SK-N-SH (cell line): ENCODE data around the gene RGS7BP. TPM values are rescaled to one million over a fixed set of nuclear protein-coding genes. Genes with fewer than 3 reads are reported as not detected.

Source experiments
- CTCF ChIA-PET: fragments of 300-600, 350-600 bp; formaldehyde crosslinking; extraction: SDS; loops from one replicate; lab custom pipeline; 2021; lab: Yijun Ruan, JAX
- POLR2A ChIA-PET: fragments of 350-600 bp; sonication (Branson Sonifier 250); formaldehyde crosslinking; extraction: SDS; loops from one replicate; lab custom pipeline; 2020; ENCODE audit warnings: antibody characterized with exemption, inconsistent platforms; lab: Yijun Ruan, JAX
- DNase-seq: peaks from one replicate; pipeline ENCODE4 v3.0.0; 2012
- H2AFZ ChIP-seq: fragments of 200-600 bp; sonication (generic); 2 replicates; pipeline ENCODE4 v1.8.1; 2016; ENCODE audit warnings: antibody characterized with exemption, mild to moderate bottlenecking, low read depth
- H3F3A ChIP-seq: fragments of 200-600 bp; sonication (generic); replicated peaks from 2 replicates; pipeline ENCODE3; 2016; ENCODE audit warnings: antibody characterized with exemption, mild to moderate bottlenecking; ENCODE audit not compliant: insufficient read depth
- H3K27ac ChIP-seq, 2 experiments: fragments of 200-500 bp in 1 of 2; fragments of 200-600 bp in 1 of 2; sonication (Bioruptor generic) in 1 of 2; sonication (generic), shearing (Covaris generic) in 1 of 2; 2 replicates each; pipeline versions ENCODE4 v1.5.1 to v1.6.1; 2014 to 2016; ENCODE audit warnings: low read depth in 2 of 2, inconsistent platforms in 1 of 2, low read length in 1 of 2, mild to moderate bottlenecking in 1 of 2, mixed read lengths in 1 of 2
- H3K27me3 ChIP-seq: fragments of 200-600 bp; sonication (generic), shearing (Covaris generic); 2 replicates; pipeline ENCODE4 v1.6.1; 2016; ENCODE audit warnings: mixed run types; ENCODE audit not compliant: insufficient read depth
- H3K36me3 ChIP-seq, 2 experiments: fragments of 200-500 bp in 1 of 2; fragments of 200-600 bp in 1 of 2; sonication (Bioruptor generic) in 1 of 2; sonication (generic) in 1 of 2; replicated peaks in 1 of 2; 2 replicates each; pipeline versions ENCODE3 to v1.5.1; 2014 to 2016; ENCODE audit warnings: low read length in 1 of 2, mild to moderate bottlenecking in 1 of 2; ENCODE audit not compliant: insufficient read depth in 2 of 2, control insufficient read depth in 1 of 2
- H3K4me1 ChIP-seq, 2 experiments: fragments of 200-500 bp in 1 of 2; fragments of 200-600 bp in 1 of 2; sonication (Bioruptor generic) in 1 of 2; sonication (generic), shearing (Covaris generic) in 1 of 2; 2 replicates each; pipeline versions ENCODE4 v1.5.1 to v1.6.1; 2014 to 2016; ENCODE audit warnings: low read depth in 1 of 2, low read length in 1 of 2, mixed run types in 1 of 2; ENCODE audit not compliant: insufficient read depth in 2 of 2, control insufficient read depth in 1 of 2
- H3K4me2 ChIP-seq: fragments of 200-600 bp; sonication (generic), shearing (Covaris generic); 2 replicates; pipeline ENCODE4 v1.6.1; 2017; ENCODE audit warnings: mixed run types
- H3K4me3 ChIP-seq, 2 experiments: fragments of 200-500 bp in 1 of 2; fragments of 200-600 bp in 1 of 2; sonication (Bioruptor generic) in 1 of 2; sonication (generic), shearing (Covaris generic) in 1 of 2; 2 replicates each; pipeline versions ENCODE4 v1.5.1 to v1.8.1; 2014 to 2016; ENCODE audit warnings: low read depth in 2 of 2, inconsistent platforms in 1 of 2, low read length in 1 of 2, mild to moderate bottlenecking in 1 of 2, mixed read lengths in 1 of 2, moderate library complexity in 1 of 2
- H3K79me2 ChIP-seq: fragments of 200-600 bp; sonication (generic); 2 replicates; pipeline ENCODE4 v1.8.1; 2017; ENCODE audit warnings: mild to moderate bottlenecking; ENCODE audit not compliant: insufficient read depth
- H3K9ac ChIP-seq: fragments of 200-600 bp; sonication (generic); 2 replicates; pipeline ENCODE4 v1.6.1; 2017; ENCODE audit warnings: mixed run types
- H3K9me2 ChIP-seq: fragments of 200-600 bp; sonication (generic); 2 replicates; pipeline ENCODE4 v1.6.1; 2017; ENCODE audit warnings: mixed run types
- H3K9me3 ChIP-seq: fragments of 200-600 bp; sonication (generic); 2 replicates; pipeline ENCODE4 v1.6.1; 2017; ENCODE audit warnings: mixed run types, mild to moderate bottlenecking, moderate library complexity
- H4K20me1 ChIP-seq: fragments of 200-600 bp; sonication (generic); 2 replicates; pipeline ENCODE4 v1.6.1; 2017; ENCODE audit warnings: mild to moderate bottlenecking, mixed run types; ENCODE audit not compliant: insufficient read depth
- CHD2 ChIP-seq: fragments of 150-350 bp; IDR thresholded peaks from 2 replicates; pipeline ENCODE4 v1.6.1; 2018; ENCODE audit warnings: low read length; ENCODE audit not compliant: partially characterized antibody
- ELF1 ChIP-seq: IDR thresholded peaks from 2 replicates; pipeline ENCODE4 v1.4.0; 2012
- EP300 ChIP-seq, 2 experiments: IDR thresholded peaks; 2 replicates each; pipeline versions ENCODE4 v1.4.0 to v1.6.1; 2012; ENCODE audit warnings: borderline replicate concordance in 1 of 2, low read depth in 1 of 2, low read length in 1 of 2
- EZH2phosphoT487 ChIP-seq: fragments of 200-600 bp; sonication (generic); IDR thresholded peaks from 2 replicates; pipeline ENCODE4 v1.6.1; 2017; ENCODE audit warnings: low read depth, mixed run types, mild to moderate bottlenecking, antibody characterized with exemption, moderate library complexity, borderline replicate concordance
- GATA2 ChIP-seq: sonication (generic); formaldehyde crosslinking; IDR thresholded peaks from 2 replicates; pipeline ENCODE4 v1.5.0; 2020; ENCODE audit warnings: mild to moderate bottlenecking, missing genetic modification reagents
- MEF2A ChIP-seq: IDR thresholded peaks from 2 replicates; pipeline ENCODE4 v1.4.0; 2012; ENCODE audit warnings: low read depth, borderline replicate concordance
- MXI1 ChIP-seq: IDR thresholded peaks from 2 replicates; pipeline ENCODE4 v1.6.1; 2012; ENCODE audit warnings: mild to moderate bottlenecking, low read depth, low read length, improper control_type of control experiment
- NRF1 ChIP-seq: IDR thresholded peaks from 2 replicates; pipeline ENCODE4 v1.6.1; 2012; ENCODE audit warnings: low read depth, mild to moderate bottlenecking, low read length
- RAD21 ChIP-seq: IDR thresholded peaks from 2 replicates; pipeline ENCODE4 v1.6.1; 2012; ENCODE audit warnings: mild to moderate bottlenecking, low read length
- SMC3 ChIP-seq: IDR thresholded peaks from 2 replicates; pipeline ENCODE4 v1.6.1; 2012; ENCODE audit warnings: low read depth, low read length, improper control_type of control experiment
- TAF1 ChIP-seq: IDR thresholded peaks from 2 replicates; pipeline ENCODE4 v1.6.1; 2012; ENCODE audit warnings: low read depth, mild to moderate bottlenecking, low read length, moderate library complexity, borderline replicate concordance
- WGBS: methylation state at CpG from one replicate; pipeline ENCODE4 v1.1.6; 2017; ENCODE audit warnings: low lambda C conversion rate; 5-methylcytosine and 5-hydroxymethylcytosine counted together
- polyA plus RNA-seq, 3 experiments: library from polyadenylated mRNA; depleted of rRNA; stranded (reverse); fragments of >200 nt; gene quantifications; 2 replicates each; pipeline ENCODE4 v1.2.3, GENCODE V29; 2012
- TF ChIP-seq, protein P1 (sequence below): fragments of 200-600 bp; sonication (generic); IDR thresholded peaks from 2 replicates; pipeline ENCODE4 v1.6.1; 2017; ENCODE audit warnings: antibody characterized with exemption, mild to moderate bottlenecking, moderate library complexity
- TF ChIP-seq, protein P2 (sequence below): IDR thresholded peaks from 2 replicates; pipeline ENCODE4 v1.6.1; 2012; ENCODE audit warnings: mild to moderate bottlenecking, low read depth, low read length, moderate library complexity
- TF ChIP-seq, protein P3 (sequence below): IDR thresholded peaks from 2 replicates; pipeline ENCODE4 v1.4.0; 2012; ENCODE audit warnings: low read depth, borderline replicate concordance
- TF ChIP-seq, protein P4 (sequence below): IDR thresholded peaks from 2 replicates; pipeline ENCODE4 v1.4.0; 2012; ENCODE audit warnings: low read depth, borderline replicate concordance

The RGS7BP gene
- polyA plus RNA-seq, 1 of the 3 experiments (the other 2 are of a cell fraction): not detected

DNA sequence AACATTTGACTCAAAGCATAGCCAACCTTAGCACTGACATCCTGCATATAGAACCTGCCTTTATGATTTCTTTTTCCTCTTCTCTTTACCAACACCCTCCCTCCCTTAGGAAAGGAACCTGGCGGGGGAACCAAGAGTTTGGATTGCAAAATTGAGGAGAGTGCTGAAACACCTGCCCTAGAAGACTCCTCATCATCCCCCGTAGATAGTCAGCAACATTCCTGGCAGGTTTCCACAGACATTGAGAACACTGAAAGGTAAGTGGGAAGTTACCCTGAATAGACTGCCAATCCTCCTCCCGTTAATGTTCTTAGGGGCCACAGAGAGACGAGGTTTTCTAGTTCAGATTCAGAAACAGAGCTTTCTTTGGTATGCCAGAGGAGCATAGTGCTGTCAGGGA, 88.8 kb downstream of the RGS7BP start (continued):
- TF ChIP-seq MXI1 (no peak), SMC3 (no peak), CHD2 (no peak)
- TF ChIP-seq, all 33 proteins: peak for 0

DNA sequence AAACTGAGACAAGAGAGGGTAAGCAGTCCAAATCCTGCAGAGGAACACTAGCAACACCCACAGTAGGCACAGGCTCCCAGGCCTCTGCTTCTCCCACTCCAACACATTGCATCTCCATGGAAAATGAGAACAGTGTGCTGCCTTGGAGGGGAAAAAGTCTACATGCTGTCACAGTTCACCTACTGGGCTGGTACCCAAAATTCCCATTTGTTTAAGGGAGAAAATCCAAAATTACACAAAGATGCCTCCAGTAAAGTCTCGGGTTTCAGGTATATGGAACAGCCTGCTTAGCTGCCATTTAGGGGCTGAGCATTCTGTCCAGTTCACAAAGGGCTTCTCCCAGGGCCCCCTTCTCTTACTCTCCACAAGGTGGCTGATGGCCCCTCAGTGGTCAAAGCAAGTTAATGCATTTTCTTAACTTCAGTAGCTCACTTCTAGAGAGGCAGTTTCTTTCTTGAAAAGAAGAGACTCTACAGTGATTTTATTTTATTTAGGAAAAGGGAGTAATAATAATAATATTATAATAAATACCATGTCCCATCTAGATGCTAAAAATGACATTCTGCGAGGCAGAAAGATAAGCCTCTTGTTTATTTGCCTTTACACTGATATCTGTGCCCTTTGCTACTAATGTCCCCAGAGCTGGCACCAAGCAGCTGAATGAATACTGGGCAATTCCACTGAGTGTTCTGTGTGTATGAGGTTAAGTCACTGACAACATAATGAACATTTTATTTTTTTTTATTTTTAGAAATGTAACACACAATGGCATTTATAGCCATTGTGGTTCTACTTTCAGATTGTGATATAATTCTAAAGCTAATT, 89.4 kb downstream of the RGS7BP start:
- 0% methylated on average over 2 of the region's 2 CpGs for WGBS
- Histone ChIP-seq H3K4me3 (no peak overlapping the region), H3K27me3 (peaks cover 16% of the 10 kb centered on the region; the same call in 1 of the 2 replicates), H3K36me3 (no peaks in the 10 kb centered on the region), H4K20me1 (no peaks in the 10 kb centered on the region), H3K4me1 (no peaks in the 10 kb centered on the region), H3K4me2 (no peak overlapping the region), H3K27ac (no peak overlapping the region), H2AFZ (no peak overlapping the region), H3K9me2 (no peaks in the 10 kb centered on the region), H3K9ac (no peak overlapping the region), H3K9me3 (no peaks in the 10 kb centered on the region), H3F3A (no peaks in the 10 kb centered on the region), H3K79me2 (no peaks in the 10 kb centered on the region)
- no peak for DNase-seq
- ChIA-PET CTCF (interaction anchor here (1.1 to 1.6 kb wide), 5 partner anchors 11 to 366 kb away, joined by 3 to 7 read pairs (median 4); no protein-coding TSS in a partner anchor), POLR2A (no interaction called here)
- no peak for TF ChIP-seq MEF2A
- TF ChIP-seq TAF1: no peak
- TF ChIP-seq RAD21: 0 out of 2 replicates have a peak, but pooled peaks have one; percentile 5
- no peak for TF ChIP-seq CHD2
- TF ChIP-seq, protein P1, sequence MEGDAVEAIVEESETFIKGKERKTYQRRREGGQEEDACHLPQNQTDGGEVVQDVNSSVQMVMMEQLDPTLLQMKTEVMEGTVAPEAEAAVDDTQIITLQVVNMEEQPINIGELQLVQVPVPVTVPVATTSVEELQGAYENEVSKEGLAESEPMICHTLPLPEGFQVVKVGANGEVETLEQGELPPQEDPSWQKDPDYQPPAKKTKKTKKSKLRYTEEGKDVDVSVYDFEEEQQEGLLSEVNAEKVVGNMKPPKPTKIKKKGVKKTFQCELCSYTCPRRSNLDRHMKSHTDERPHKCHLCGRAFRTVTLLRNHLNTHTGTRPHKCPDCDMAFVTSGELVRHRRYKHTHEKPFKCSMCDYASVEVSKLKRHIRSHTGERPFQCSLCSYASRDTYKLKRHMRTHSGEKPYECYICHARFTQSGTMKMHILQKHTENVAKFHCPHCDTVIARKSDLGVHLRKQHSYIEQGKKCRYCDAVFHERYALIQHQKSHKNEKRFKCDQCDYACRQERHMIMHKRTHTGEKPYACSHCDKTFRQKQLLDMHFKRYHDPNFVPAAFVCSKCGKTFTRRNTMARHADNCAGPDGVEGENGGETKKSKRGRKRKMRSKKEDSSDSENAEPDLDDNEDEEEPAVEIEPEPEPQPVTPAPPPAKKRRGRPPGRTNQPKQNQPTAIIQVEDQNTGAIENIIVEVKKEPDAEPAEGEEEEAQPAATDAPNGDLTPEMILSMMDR: peak; percentile 34; the same call in 1 of the 2 replicates

DNA sequence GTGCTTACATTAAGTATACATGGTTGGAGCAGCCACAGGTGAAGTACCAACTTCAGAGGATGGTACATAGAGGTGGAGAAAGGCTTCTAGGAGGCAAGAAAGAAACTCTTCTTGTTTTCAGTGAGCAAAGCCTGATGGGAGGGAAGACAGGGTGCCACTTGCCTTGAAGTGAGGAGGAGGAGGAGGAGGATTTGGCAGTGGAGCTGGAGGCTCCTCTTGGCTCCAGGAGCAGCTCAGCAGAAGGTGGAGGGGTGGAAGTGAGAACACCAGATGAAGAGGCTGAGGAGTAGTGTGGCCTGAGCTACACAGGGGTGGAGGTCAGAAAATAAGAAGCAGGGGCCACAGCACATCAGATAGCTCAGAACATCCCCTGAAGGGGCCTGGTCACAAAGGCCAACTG, 93.4 kb downstream of the RGS7BP start:
- peaks cover 24% of the 10 kb centered on the region; the same call in 1 of the 2 replicates for H3K27me3 ChIP-seq
- H3K4me3 ChIP-seq: no peak overlapping the region
- H3K79me2 ChIP-seq: no peaks in the 10 kb centered on the region
- H3K4me2 ChIP-seq: no peak overlapping the region
- no peak overlapping the region for H3K27ac ChIP-seq
- no peak overlapping the region for H2AFZ ChIP-seq
- ChIA-PET POLR2A (no interaction called here), CTCF (interaction anchor here (1.4 kb wide), 1 partner anchor 14 kb away, joined by 4 read pairs; no protein-coding TSS in a partner anchor)
- TF ChIP-seq GATA2 (CRISPR knock-in tag) (no peak), ELF1 (no peak), MXI1 (no peak), MEF2A (no peak), EP300 (IDR thresholded peaks at IDR 0.05; ENCODE audit: borderline replicate concordance in 1 of 2, low read depth in 1 of 2, low read length in 1 of 2) (no peak), SMC3 (no peak), EZH2phosphoT487 (no peak), NRF1 (no peak), CHD2 (no peak)
- TF ChIP-seq, protein P2, sequence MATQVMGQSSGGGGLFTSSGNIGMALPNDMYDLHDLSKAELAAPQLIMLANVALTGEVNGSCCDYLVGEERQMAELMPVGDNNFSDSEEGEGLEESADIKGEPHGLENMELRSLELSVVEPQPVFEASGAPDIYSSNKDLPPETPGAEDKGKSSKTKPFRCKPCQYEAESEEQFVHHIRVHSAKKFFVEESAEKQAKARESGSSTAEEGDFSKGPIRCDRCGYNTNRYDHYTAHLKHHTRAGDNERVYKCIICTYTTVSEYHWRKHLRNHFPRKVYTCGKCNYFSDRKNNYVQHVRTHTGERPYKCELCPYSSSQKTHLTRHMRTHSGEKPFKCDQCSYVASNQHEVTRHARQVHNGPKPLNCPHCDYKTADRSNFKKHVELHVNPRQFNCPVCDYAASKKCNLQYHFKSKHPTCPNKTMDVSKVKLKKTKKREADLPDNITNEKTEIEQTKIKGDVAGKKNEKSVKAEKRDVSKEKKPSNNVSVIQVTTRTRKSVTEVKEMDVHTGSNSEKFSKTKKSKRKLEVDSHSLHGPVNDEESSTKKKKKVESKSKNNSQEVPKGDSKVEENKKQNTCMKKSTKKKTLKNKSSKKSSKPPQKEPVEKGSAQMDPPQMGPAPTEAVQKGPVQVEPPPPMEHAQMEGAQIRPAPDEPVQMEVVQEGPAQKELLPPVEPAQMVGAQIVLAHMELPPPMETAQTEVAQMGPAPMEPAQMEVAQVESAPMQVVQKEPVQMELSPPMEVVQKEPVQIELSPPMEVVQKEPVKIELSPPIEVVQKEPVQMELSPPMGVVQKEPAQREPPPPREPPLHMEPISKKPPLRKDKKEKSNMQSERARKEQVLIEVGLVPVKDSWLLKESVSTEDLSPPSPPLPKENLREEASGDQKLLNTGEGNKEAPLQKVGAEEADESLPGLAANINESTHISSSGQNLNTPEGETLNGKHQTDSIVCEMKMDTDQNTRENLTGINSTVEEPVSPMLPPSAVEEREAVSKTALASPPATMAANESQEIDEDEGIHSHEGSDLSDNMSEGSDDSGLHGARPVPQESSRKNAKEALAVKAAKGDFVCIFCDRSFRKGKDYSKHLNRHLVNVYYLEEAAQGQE: no peak
- TF ChIP-seq, protein P3, sequence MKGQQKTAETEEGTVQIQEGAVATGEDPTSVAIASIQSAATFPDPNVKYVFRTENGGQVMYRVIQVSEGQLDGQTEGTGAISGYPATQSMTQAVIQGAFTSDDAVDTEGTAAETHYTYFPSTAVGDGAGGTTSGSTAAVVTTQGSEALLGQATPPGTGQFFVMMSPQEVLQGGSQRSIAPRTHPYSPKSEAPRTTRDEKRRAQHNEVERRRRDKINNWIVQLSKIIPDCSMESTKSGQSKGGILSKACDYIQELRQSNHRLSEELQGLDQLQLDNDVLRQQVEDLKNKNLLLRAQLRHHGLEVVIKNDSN: no peak
- TF ChIP-seq, protein P4, sequence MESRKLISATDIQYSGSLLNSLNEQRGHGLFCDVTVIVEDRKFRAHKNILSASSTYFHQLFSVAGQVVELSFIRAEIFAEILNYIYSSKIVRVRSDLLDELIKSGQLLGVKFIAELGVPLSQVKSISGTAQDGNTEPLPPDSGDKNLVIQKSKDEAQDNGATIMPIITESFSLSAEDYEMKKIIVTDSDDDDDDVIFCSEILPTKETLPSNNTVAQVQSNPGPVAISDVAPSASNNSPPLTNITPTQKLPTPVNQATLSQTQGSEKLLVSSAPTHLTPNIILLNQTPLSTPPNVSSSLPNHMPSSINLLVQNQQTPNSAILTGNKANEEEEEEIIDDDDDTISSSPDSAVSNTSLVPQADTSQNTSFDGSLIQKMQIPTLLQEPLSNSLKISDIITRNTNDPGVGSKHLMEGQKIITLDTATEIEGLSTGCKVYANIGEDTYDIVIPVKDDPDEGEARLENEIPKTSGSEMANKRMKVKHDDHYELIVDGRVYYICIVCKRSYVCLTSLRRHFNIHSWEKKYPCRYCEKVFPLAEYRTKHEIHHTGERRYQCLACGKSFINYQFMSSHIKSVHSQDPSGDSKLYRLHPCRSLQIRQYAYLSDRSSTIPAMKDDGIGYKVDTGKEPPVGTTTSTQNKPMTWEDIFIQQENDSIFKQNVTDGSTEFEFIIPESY: no peak
- H3K9me3 ChIP-seq: no peaks in the 10 kb centered on the region
- no peak overlapping the region for H3K9ac ChIP-seq
- H3F3A ChIP-seq: no peaks in the 10 kb centered on the region
- no peaks in the 10 kb centered on the region for H4K20me1 ChIP-seq
- DNase-seq: no peak
- no peaks in the 10 kb centered on the region for H3K9me2 ChIP-seq
- H3K36me3 ChIP-seq: no peaks in the 10 kb centered on the region
- no peaks in the 10 kb centered on the region; a peak in 1 of 4 replicates for H3K4me1 ChIP-seq
